ENCODE results near the gene MSH5.

DNA sequence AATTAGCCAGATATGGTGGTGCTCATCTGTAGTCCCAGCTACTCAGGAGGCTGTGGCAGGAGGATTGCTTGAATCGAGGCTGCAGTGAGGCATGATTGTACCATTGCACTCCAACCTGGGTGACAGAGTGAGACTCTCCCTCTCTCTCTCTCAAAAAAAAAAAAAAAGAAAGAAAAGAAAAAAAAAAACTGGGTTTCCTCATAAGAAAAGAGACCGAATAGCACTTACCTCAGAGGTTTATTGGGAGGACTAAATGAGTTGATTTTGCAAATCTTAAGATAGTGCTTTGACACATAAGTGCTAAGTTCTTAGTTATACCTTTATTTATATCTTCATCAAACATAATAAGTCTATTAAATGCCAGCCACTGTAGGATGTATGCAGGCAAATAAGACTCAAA is 31.1 kb downstream of the MSH5 start:
- TF ChIP-seq, protein P1, sequence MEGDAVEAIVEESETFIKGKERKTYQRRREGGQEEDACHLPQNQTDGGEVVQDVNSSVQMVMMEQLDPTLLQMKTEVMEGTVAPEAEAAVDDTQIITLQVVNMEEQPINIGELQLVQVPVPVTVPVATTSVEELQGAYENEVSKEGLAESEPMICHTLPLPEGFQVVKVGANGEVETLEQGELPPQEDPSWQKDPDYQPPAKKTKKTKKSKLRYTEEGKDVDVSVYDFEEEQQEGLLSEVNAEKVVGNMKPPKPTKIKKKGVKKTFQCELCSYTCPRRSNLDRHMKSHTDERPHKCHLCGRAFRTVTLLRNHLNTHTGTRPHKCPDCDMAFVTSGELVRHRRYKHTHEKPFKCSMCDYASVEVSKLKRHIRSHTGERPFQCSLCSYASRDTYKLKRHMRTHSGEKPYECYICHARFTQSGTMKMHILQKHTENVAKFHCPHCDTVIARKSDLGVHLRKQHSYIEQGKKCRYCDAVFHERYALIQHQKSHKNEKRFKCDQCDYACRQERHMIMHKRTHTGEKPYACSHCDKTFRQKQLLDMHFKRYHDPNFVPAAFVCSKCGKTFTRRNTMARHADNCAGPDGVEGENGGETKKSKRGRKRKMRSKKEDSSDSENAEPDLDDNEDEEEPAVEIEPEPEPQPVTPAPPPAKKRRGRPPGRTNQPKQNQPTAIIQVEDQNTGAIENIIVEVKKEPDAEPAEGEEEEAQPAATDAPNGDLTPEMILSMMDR (IDR thresholded peaks at IDR 0.05) = no peak
- no peak for TF ChIP-seq POLR2A (IDR thresholded peaks at IDR 0.05)
